ENCODE results near the gene TTLL13.

TTLL13 gene

GRCh38 chr15:90249203-90249863 is at the start of gene TTLL13:
TSS of gene TTLL13 (plus strand) at chr15:90249556. CDS start at chr15:90250631, 1,075 bp downstream.
- peak; percentile 94 for DNase-seq

- DNase-seq = no peak
Observed at GRCh38 chr15:90200534-90201129, 48.7 kb upstream of the TTLL13 start.

- DNase-seq = peak; percentile 84
Observed at GRCh38 chr15:90201130-90201943, 48.0 kb upstream of the TTLL13 start, which contains the start of gene SEMA4B. TSS of gene SEMA4B (plus strand) at chr15:90201330. CDS start at chr15:90201579, 249 bp downstream.

- no peak for DNase-seq
Observed at GRCh38 chr15:90201944-90202375, 47.4 kb upstream of the TTLL13 start.

GRCh38 chr15:90202929-90203328 is 46.4 kb upstream of the TTLL13 start:
- no peak for DNase-seq

GRCh38 chr15:90203473-90203872 is 45.9 kb upstream of the TTLL13 start:
- DNase-seq = no peak

- DNase-seq = no peak
Observed at GRCh38 chr15:90203922-90204321, 45.4 kb upstream of the TTLL13 start.

- no peak for DNase-seq
Observed at GRCh38 chr15:90205050-90205848, 44.1 kb upstream of the TTLL13 start.

GRCh38 chr15:90205886-90206285 is 43.5 kb upstream of the TTLL13 start:
- no peak for DNase-seq

GRCh38 chr15:90207252-90207651 is 42.1 kb upstream of the TTLL13 start:
- no peak for DNase-seq

GRCh38 chr15:90208356-90208755 is 41.0 kb upstream of the TTLL13 start:
- DNase-seq = no peak

GRCh38 chr15:90209591-90209990 is 39.8 kb upstream of the TTLL13 start:
- no peak for DNase-seq

- DNase-seq = no peak
Observed at GRCh38 chr15:90210593-90210992, 38.8 kb upstream of the TTLL13 start.

- no peak for DNase-seq
Observed at GRCh38 chr15:90211009-90211408, 38.3 kb upstream of the TTLL13 start.

- DNase-seq = no peak
Observed at GRCh38 chr15:90211440-90212143, 37.8 kb upstream of the TTLL13 start.

- DNase-seq = no peak
Observed at GRCh38 chr15:90212221-90213098, 36.9 kb upstream of the TTLL13 start.

GRCh38 chr15:90213122-90213817 is 36.1 kb upstream of the TTLL13 start:
- DNase-seq = no peak

GRCh38 chr15:90213818-90214204 is 35.5 kb upstream of the TTLL13 start:
- DNase-seq = no peak

GRCh38 chr15:90214553-90215196 is 34.7 kb upstream of the TTLL13 start:
- no peak for DNase-seq

All from activated CD8-positive, alpha-beta memory T cell treated with anti-CD3 and anti-CD28 coated beads, Interleukin-2, amount 50 U/mL, for 48 hours (primary cell).